C4-2B (cell line): Measurements from ENCODE around the gene B3GALT4.

Experiments
- H3K27ac ChIP-seq: fragments of 450-650 bp; 2 replicates; pipeline ENCODE4 v1.5.1; 2017
- ZFX ChIP-seq: fragments of 450-650 bp; IDR thresholded peaks from 2 replicates; pipeline ENCODE4 v1.6.1; 2017
- TF ChIP-seq, protein P1 (sequence below): fragments of 450-650 bp; conservative IDR thresholded peaks from 2 replicates; pipeline ENCODE4 v1.5.1; 2017; ENCODE audit warnings: mild to moderate bottlenecking

Gene B3GALT4

DNA sequence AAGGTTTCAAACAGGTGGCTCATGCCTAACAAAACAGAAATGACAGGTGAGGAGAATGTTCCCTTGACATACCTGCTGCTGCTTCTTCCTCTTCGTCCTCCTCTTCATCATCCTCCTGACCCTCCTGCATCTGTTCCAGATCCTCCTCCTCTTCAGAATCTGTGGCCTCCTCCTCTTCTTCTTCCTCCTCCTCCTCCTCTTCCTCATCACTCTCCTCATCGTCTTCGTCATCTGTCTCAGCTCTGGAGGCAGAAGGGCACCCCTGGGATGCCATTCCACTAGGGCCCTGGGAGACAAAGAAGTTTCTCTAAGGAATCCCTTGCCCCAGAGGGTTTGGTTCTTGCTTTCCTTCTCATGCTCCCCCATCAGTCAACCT lies 43.0 kb downstream of the B3GALT4 start:
- H3K27ac ChIP-seq = peak overlapping the region; percentile 5; the same call in 1 of the 2 replicates
- TF ChIP-seq, protein P1, sequence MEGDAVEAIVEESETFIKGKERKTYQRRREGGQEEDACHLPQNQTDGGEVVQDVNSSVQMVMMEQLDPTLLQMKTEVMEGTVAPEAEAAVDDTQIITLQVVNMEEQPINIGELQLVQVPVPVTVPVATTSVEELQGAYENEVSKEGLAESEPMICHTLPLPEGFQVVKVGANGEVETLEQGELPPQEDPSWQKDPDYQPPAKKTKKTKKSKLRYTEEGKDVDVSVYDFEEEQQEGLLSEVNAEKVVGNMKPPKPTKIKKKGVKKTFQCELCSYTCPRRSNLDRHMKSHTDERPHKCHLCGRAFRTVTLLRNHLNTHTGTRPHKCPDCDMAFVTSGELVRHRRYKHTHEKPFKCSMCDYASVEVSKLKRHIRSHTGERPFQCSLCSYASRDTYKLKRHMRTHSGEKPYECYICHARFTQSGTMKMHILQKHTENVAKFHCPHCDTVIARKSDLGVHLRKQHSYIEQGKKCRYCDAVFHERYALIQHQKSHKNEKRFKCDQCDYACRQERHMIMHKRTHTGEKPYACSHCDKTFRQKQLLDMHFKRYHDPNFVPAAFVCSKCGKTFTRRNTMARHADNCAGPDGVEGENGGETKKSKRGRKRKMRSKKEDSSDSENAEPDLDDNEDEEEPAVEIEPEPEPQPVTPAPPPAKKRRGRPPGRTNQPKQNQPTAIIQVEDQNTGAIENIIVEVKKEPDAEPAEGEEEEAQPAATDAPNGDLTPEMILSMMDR = no peak
- no peak for TF ChIP-seq ZFX

DNA sequence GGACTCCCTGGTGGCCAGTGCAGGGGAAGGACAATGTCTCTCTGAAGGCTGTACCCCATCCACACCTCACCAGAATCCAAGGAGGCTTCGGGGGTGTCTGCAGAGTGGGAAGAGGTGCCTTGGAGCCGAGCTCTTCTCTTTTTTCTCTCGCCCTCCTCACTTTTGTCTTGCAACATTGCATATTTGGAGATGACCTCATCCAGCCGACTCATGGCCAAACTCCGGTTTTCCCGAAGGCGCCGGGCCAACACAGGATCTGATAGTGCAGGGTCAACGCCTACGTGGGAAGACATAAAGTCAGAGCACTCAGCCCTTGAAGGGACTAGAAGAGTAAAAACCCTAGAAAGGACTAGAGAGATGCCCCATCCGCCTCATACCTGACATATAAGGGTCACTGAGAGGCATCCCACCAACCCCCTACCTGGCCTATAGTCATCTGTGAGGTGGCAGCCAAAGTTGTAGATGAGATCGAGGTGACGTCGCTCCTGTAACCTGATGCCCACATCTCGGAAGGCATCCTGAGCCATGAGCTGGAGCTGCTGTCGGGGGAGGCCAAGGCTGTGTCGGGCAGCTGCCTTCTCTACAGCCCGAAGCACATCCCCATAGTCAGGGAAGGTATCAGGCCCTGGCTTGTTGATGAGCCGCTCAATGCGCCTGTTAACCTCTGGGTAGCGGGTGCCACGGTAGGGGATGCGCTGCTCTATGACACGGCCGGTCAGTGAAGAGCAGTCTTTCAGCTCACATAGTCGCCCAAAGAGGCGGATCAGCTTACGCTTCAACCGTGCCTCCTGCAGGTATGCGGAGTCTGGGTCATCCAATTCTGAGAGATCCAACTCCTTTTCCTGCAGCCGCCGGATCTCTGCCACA lies 43.6 kb downstream of the B3GALT4 start:
- peak overlapping the region; percentile 5; the same call in 1 of the 2 replicates for H3K27ac ChIP-seq
- TF ChIP-seq, protein P1 = no peak
- no peak for TF ChIP-seq ZFX

DNA sequence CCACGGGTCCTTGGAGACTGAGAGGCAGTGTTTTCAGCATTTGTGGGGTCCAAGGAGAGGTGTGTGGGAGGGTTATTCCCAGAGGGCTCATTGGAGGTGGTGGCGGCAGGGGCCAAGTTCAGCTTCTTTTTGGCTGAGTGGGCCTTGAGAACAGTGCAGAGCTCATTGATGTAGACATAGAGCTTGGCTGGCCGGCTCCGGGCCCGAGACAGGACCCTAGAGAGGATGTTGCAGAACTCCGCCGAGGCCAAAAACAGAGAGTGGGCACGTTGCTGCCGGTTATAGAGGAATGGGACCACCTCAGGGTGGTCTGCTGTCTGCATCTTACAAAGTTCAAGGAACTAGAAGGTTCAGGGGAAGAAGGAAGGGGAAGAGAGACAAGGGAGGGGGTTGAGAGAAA lies 44.3 kb downstream of the B3GALT4 start:
- H3K27ac ChIP-seq = peak overlapping the region; percentile 85
- no peak for TF ChIP-seq ZFX
- TF ChIP-seq, protein P1 = no peak

DNA sequence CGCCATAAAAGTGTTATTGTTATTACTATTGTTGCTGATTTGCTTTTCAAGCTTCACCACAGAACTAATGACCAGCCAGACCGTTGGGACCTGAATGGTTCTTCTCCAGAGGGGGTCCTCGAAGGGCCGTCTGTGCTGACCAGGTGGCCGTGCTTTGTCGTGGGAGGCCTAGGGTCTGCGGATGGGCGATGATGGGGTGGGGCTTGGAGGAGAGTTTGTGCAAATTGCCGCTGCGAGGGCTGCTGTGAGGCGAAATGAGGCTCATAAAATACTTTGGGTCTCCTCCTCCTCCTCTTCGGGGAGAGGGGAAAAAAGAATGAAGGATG lies 46.7 kb downstream of the B3GALT4 start:
- H3K27ac ChIP-seq = peak overlapping the region; percentile 85
- TF ChIP-seq, protein P1 = no peak
- TF ChIP-seq ZFX = no peak

DNA sequence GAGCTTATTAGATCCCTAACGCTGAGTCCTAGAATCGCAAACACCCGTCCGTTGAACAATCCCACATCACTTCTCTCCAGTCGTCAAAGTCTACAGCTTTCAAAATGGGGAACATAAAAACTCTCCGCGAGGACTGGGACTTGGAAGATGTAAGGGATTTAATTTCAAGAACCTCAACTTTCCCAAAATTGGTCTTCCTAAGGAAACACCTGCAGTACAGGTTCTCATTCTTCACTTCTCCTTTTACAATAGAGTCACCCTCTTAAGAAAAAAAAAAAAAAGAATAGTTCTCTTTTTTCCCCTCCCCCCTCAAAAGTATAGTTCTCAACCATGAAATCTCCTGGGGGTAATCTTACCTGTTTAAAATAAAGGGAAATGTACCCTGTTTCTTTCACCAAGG lies 47.2 kb downstream of the B3GALT4 start:
- H3K27ac ChIP-seq = peak overlapping the region; percentile 85

More for the DNA sequence above, 47.2 kb downstream of the B3GALT4 start:
- TF ChIP-seq, protein P1 = no peak
- no peak for TF ChIP-seq ZFX
